ENCODE measurements around the gene FTO. TPM values are rescaled to one million over a fixed set of nuclear protein-coding genes. Genes with fewer than 3 reads are reported as not detected.

FTO gene
- total RNA-seq, 1 donor from 2014 or later: 106 TPM

- Mint-ChIP-seq H3K4me1 (ENCODE audit: low read depth, unreplicated experiment) (peaks cover 15% of the 10 kb centered on the region), H3K36me3 (ENCODE audit: unreplicated experiment) (no peaks in the 10 kb centered on the region), H3K9me3 (ENCODE audit: unreplicated experiment) (no peaks in the 10 kb centered on the region), H3K27me3 (ENCODE audit: unreplicated experiment) (no peaks in the 10 kb centered on the region), H3K27ac (ENCODE audit: unreplicated experiment) (no peak overlapping the region), H3K4me3 (ENCODE audit: unreplicated experiment) (peak overlapping the region; percentile 3)
- no peak for DNase-seq
- TF ChIP-seq CTCF (IDR thresholded peaks at IDR 0.05; ENCODE audit: partially characterized antibody, unreplicated experiment): no peak
Measured at GRCh38 chr16:54175552-54176375, 471.8 kb downstream of the FTO start.

DNA sequence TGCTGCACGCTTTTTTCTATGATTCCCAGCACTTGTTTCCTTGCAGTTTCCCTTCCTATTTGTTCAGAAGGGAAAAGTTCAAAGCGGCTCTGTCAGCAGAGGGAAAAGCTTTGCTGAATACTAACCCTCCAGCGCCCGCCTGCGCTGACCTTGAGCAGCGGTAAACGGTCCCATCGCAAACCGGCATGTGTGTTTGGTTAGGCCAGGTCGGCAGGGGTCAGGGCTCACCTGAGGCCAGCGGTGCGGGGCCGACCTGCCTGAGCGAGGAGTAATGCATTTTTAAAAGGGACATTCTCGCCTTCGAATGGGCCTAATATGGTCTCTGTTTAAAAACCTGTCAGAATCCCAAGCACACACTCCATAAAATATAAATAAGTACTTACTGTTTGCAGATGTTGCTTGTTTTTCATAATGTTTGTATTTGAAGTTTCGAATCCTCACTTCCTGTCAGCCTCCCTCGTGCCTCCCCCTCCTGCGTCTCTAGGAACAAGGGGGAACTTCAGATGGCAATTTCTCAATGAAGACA, 472.5 kb downstream of the FTO start:
- H3K36me3 Mint-ChIP-seq (ENCODE audit: unreplicated experiment): no peaks in the 10 kb centered on the region
- no peaks in the 10 kb centered on the region for H3K9me3 Mint-ChIP-seq (ENCODE audit: unreplicated experiment)
- H3K4me3 Mint-ChIP-seq (ENCODE audit: unreplicated experiment): no peak overlapping the region
- TF ChIP-seq CTCF (IDR thresholded peaks at IDR 0.05; ENCODE audit: partially characterized antibody, unreplicated experiment): no peak
- peaks cover 15% of the 10 kb centered on the region for H3K4me1 Mint-ChIP-seq (ENCODE audit: low read depth, unreplicated experiment)
- no peak for DNase-seq
- H3K27ac Mint-ChIP-seq (ENCODE audit: unreplicated experiment): no peak overlapping the region
- no peaks in the 10 kb centered on the region for H3K27me3 Mint-ChIP-seq (ENCODE audit: unreplicated experiment)

GRCh38 chr16:54177052-54177861, 473.3 kb downstream of the FTO start:
- TF ChIP-seq CTCF (IDR thresholded peaks at IDR 0.05; ENCODE audit: partially characterized antibody, unreplicated experiment): no peak
- no peak for DNase-seq
- Mint-ChIP-seq H3K27me3 (ENCODE audit: unreplicated experiment) (no peaks in the 10 kb centered on the region), H3K9me3 (ENCODE audit: unreplicated experiment) (no peaks in the 10 kb centered on the region), H3K27ac (ENCODE audit: unreplicated experiment) (no peak overlapping the region), H3K4me3 (ENCODE audit: unreplicated experiment) (no peak overlapping the region), H3K4me1 (ENCODE audit: low read depth, unreplicated experiment) (peaks cover 15% of the 10 kb centered on the region), H3K36me3 (ENCODE audit: unreplicated experiment) (no peaks in the 10 kb centered on the region)

DNA sequence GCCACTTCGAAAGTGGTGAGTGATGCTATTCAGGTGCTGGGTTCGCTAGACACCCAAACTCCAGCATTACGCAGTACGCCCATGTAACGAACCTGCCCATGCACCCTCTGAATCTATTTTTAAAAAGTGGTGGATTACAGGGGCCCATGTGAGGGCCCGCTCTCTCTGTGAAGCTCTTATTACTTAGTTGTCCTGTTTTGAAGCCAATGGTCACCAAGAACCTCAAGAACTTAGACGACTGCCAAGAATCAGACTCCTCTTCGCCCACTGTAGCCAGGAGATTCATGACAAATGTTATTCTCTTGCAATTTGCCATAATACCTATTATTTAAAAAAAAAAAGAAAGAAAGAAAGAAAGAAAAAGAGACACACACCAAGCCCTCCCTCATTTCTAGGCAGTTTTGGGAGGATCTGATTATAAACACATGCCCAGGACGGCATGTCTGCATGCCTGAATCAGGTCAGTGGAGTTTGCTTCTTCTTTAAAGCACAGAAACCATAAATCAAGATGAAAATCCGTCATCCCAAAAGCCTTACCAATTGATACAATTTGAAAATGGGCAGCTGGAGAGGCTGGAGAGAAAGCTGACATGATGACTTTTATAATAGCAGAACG, 474.0 kb downstream of the FTO start:
- Mint-ChIP-seq H3K36me3 (ENCODE audit: unreplicated experiment) (no peaks in the 10 kb centered on the region), H3K4me3 (ENCODE audit: unreplicated experiment) (no peak overlapping the region), H3K27me3 (ENCODE audit: unreplicated experiment) (no peaks in the 10 kb centered on the region), H3K4me1 (ENCODE audit: low read depth, unreplicated experiment) (peaks cover 15% of the 10 kb centered on the region), H3K9me3 (ENCODE audit: unreplicated experiment) (no peaks in the 10 kb centered on the region), H3K27ac (ENCODE audit: unreplicated experiment) (no peak overlapping the region)
- no peak for TF ChIP-seq CTCF (IDR thresholded peaks at IDR 0.05; ENCODE audit: partially characterized antibody, unreplicated experiment)
- no peak for DNase-seq
